GM12864 (cell line): ENCODE results near the gene KCNA2.

Source experiments
- DNase-seq: peaks from one replicate; pipeline ENCODE4 v3.0.0-alpha.2; 2011; ENCODE audit warnings: low read depth
- H3K4me3 ChIP-seq: 2 replicates; pipeline ENCODE4 v1.5.1; 2011; ENCODE audit warnings: mild to moderate bottlenecking, low read depth, low read length, control low read depth
- CTCF ChIP-seq: IDR thresholded peaks from 2 replicates; pipeline ENCODE4 v1.5.1; 2011; ENCODE audit warnings: low read depth, mild to moderate bottlenecking, moderate library complexity, low read length, control low read depth, inconsistent platforms; ENCODE audit errors: missing control alignments

KCNA2 gene

GRCh38 chr1:110572751-110573150 is 33.4 kb downstream of the KCNA2 start:
- TF ChIP-seq CTCF, result no peak
- H3K4me3 ChIP-seq, result no peak overlapping the region
- no peak for DNase-seq

DNA sequence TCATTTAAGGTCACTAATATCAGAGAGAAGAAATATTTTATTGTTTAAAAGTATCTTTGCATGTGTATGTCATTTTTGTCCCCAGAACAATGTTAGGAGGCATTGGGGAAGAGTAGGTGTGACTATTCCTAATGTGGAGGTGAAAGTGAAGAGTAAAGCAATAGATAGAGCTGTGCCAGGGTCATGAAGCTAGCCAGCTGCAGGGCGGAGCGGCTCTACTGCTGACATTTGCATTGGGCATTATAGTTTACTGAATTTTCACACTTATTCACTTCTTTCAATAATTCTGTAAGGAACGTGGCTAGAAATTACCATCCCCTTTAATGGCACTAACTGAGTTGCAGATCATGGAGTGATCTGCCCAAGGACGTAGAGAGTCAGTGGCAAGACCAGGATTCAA is 35.3 kb downstream of the KCNA2 start:
- TF ChIP-seq CTCF, result no peak
- no peak overlapping the region for H3K4me3 ChIP-seq

DNA sequence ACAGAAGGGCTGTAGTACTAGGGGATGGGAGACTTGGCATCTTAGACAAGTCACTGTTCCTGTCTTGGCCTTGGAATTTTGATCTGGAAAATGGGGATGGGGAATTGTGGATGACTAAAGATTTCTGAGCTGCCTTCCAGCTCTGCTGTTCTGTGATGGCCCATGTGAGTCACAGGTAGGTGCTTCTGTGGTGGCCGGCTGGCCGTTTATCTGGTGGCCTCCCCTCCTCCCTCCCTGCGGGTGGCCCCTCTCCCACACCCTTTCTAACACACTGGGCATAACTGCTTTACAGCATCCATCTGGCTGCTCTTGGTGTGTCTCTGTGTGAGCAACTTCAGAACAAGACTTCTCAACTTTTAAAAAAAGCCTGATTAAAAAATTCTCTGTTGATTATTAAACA is 35.9 kb downstream of the KCNA2 start:
- no peak for DNase-seq
- no peak overlapping the region for H3K4me3 ChIP-seq
- no peak for TF ChIP-seq CTCF

More for the DNA sequence above, 35.3 kb downstream of the KCNA2 start:
- no peak for DNase-seq

GRCh38 chr1:110566836-110567235 is 39.3 kb downstream of the KCNA2 start:
- H3K4me3 ChIP-seq, result no peak overlapping the region
- TF ChIP-seq CTCF, result no peak
- DNase-seq, result no peak

DNA sequence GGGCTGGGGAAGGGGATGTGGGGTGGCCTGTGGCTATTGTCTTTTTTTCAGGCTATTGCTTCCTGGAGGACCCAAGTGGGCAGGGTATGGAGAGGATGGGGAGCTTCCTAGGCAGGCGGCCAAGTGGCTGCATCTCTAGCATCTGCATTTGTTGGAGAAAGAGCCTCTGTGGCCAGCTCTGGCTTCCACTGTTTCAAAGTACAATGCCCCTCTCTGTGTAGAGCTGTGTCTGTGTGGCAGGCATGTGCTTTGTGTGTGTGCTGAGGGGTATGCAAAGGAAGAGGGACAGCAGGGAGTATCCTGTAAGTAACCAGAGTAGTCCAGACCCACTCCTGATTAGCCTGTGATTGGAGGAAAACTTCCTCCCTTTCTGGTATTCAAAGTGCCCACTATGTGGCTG is 40.6 kb downstream of the KCNA2 start:
- no peak for TF ChIP-seq CTCF
- no peak overlapping the region for H3K4me3 ChIP-seq
- no peak for DNase-seq

GRCh38 chr1:110563089-110563488 is 43.1 kb downstream of the KCNA2 start:
- H3K4me3 ChIP-seq, result no peak overlapping the region
- DNase-seq, result no peak
- TF ChIP-seq CTCF, result no peak

DNA sequence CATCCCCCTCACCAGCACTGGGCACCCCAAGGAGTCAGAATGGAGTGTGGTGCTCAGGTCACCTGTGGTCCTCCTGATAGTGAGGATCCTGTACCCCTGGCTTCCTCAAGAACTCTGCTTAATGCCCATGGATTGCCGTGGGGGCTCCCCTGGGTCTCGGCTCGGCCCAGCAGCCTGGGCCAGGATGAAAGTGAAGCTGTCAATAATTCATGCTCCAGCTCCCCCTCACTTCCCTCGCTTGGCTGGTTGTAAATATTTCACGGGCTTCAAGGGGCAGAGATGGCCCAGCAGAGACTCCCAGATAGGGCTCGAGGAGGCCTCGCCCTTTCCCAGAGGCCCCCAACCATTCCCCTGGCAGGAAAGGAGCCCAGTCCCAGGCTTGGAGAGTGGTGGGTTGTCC is 44.6 kb downstream of the KCNA2 start:
- no peak overlapping the region for H3K4me3 ChIP-seq
- no peak for DNase-seq
- no peak for TF ChIP-seq CTCF
